ENCODE data around the gene YIPF3. TPM values are rescaled to one million over a fixed set of nuclear protein-coding genes. Genes with fewer than 3 reads are reported as not detected.

YIPF3 gene
- total and polyA plus RNA-seq, 9 of the 15 experiments (the other 6 are each of a cell fraction or from before 2014, with no cell fraction given), result 27.5 to 75.3 (median 57.6) TPM

DNA sequence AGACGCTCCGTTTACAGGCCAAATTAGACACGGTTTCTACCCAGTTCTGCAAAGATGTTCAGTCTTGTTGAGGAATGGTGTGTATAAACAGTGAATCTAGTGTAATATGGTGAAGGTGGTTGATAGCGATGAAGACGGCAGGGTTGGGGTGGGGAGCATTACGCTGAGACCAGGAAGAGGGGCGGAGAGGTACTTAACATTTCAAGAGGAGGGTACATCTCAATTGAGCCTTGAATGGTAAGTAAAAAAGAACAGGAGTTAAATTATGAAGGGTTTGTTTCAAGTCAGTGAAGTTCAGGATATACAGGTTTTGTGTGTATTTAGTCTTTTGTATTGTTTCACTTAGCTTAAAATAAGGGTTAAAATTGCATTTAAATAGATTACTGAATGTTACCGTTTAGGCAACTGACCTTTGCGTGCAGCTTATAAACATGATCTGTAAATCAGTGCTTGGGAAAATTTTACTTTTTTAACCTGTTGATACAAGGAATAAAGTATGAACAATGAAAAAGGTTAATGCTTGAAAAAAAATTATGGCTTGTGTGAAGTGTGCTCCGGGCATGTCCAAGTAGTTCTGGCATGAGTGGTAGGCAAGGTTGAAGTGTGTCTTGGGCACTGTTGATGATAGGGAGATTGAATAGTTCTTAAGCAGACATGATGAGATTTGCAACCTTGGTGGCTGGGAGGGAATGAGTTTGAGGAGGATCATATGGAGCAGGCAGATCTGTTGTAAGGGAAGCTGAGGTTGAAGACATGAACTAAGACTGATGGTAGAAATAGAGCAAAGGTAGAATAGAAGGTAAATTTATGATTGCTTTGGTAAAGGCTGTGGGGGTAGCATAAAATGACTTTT, 1.0 kb upstream of the YIPF3 start (continued):
- TF ChIP-seq, protein P1, sequence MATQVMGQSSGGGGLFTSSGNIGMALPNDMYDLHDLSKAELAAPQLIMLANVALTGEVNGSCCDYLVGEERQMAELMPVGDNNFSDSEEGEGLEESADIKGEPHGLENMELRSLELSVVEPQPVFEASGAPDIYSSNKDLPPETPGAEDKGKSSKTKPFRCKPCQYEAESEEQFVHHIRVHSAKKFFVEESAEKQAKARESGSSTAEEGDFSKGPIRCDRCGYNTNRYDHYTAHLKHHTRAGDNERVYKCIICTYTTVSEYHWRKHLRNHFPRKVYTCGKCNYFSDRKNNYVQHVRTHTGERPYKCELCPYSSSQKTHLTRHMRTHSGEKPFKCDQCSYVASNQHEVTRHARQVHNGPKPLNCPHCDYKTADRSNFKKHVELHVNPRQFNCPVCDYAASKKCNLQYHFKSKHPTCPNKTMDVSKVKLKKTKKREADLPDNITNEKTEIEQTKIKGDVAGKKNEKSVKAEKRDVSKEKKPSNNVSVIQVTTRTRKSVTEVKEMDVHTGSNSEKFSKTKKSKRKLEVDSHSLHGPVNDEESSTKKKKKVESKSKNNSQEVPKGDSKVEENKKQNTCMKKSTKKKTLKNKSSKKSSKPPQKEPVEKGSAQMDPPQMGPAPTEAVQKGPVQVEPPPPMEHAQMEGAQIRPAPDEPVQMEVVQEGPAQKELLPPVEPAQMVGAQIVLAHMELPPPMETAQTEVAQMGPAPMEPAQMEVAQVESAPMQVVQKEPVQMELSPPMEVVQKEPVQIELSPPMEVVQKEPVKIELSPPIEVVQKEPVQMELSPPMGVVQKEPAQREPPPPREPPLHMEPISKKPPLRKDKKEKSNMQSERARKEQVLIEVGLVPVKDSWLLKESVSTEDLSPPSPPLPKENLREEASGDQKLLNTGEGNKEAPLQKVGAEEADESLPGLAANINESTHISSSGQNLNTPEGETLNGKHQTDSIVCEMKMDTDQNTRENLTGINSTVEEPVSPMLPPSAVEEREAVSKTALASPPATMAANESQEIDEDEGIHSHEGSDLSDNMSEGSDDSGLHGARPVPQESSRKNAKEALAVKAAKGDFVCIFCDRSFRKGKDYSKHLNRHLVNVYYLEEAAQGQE (IDR thresholded peaks at IDR 0.05; ENCODE audit: borderline replicate concordance), result no peak
- TF ChIP-seq, protein P1 (CRISPR knock-in tag; IDR thresholded peaks at IDR 0.05; ENCODE audit: low read depth), result no peak
- TF ChIP-seq SMARCA4 (IDR thresholded peaks at IDR 0.05) (0 out of 2 replicates have a peak, but pooled peaks have one; percentile 31), NFXL1 (CRISPR knock-in tag; IDR thresholded peaks at IDR 0.05) (no peak), PYGO2 (tag; IDR thresholded peaks at IDR 0.05) (no peak), KDM1A (IDR thresholded peaks at IDR 0.05) (peak in 1 of 2 experiments; percentile 45; a peak in 1 of 4 replicates), ZNF77 (CRISPR knock-in tag; IDR thresholded peaks at IDR 0.05) (no peak), TAL1 (IDR thresholded peaks at IDR 0.05) (no peak)
- TF ChIP-seq, protein P2, sequence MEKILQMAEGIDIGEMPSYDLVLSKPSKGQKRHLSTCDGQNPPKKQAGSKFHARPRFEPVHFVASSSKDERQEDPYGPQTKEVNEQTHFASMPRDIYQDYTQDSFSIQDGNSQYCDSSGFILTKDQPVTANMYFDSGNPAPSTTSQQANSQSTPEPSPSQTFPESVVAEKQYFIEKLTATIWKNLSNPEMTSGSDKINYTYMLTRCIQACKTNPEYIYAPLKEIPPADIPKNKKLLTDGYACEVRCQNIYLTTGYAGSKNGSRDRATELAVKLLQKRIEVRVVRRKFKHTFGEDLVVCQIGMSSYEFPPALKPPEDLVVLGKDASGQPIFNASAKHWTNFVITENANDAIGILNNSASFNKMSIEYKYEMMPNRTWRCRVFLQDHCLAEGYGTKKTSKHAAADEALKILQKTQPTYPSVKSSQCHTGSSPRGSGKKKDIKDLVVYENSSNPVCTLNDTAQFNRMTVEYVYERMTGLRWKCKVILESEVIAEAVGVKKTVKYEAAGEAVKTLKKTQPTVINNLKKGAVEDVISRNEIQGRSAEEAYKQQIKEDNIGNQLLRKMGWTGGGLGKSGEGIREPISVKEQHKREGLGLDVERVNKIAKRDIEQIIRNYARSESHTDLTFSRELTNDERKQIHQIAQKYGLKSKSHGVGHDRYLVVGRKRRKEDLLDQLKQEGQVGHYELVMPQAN (IDR thresholded peaks at IDR 0.05; ENCODE audit: borderline replicate concordance), result peak; percentile 41; the same call in 1 of the 2 replicates
- TF ChIP-seq, protein P3, sequence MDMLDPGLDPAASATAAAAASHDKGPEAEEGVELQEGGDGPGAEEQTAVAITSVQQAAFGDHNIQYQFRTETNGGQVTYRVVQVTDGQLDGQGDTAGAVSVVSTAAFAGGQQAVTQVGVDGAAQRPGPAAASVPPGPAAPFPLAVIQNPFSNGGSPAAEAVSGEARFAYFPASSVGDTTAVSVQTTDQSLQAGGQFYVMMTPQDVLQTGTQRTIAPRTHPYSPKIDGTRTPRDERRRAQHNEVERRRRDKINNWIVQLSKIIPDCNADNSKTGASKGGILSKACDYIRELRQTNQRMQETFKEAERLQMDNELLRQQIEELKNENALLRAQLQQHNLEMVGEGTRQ (CRISPR knock-in tag; IDR thresholded peaks at IDR 0.05), result no peak
- TF ChIP-seq, protein P4, sequence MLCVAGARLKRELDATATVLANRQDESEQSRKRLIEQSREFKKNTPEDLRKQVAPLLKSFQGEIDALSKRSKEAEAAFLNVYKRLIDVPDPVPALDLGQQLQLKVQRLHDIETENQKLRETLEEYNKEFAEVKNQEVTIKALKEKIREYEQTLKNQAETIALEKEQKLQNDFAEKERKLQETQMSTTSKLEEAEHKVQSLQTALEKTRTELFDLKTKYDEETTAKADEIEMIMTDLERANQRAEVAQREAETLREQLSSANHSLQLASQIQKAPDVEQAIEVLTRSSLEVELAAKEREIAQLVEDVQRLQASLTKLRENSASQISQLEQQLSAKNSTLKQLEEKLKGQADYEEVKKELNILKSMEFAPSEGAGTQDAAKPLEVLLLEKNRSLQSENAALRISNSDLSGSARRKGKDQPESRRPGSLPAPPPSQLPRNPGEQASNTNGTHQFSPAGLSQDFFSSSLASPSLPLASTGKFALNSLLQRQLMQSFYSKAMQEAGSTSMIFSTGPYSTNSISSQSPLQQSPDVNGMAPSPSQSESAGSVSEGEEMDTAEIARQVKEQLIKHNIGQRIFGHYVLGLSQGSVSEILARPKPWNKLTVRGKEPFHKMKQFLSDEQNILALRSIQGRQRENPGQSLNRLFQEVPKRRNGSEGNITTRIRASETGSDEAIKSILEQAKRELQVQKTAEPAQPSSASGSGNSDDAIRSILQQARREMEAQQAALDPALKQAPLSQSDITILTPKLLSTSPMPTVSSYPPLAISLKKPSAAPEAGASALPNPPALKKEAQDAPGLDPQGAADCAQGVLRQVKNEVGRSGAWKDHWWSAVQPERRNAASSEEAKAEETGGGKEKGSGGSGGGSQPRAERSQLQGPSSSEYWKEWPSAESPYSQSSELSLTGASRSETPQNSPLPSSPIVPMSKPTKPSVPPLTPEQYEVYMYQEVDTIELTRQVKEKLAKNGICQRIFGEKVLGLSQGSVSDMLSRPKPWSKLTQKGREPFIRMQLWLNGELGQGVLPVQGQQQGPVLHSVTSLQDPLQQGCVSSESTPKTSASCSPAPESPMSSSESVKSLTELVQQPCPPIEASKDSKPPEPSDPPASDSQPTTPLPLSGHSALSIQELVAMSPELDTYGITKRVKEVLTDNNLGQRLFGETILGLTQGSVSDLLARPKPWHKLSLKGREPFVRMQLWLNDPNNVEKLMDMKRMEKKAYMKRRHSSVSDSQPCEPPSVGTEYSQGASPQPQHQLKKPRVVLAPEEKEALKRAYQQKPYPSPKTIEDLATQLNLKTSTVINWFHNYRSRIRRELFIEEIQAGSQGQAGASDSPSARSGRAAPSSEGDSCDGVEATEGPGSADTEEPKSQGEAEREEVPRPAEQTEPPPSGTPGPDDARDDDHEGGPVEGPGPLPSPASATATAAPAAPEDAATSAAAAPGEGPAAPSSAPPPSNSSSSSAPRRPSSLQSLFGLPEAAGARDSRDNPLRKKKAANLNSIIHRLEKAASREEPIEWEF (CRISPR knock-in tag; IDR thresholded peaks at IDR 0.05), result no peak
